Activated T-helper 1 cell treated with Interleukin-2 at 50 U/mL for 16 hours (primary cell): Measurements from ENCODE around the gene KCNQ5.

Experiments
- DNase-seq: peaks from one replicate; pipeline ENCODE4 v3.0.0-alpha.2; 2020; ENCODE audit warnings: low read depth

KCNQ5 gene

DNA sequence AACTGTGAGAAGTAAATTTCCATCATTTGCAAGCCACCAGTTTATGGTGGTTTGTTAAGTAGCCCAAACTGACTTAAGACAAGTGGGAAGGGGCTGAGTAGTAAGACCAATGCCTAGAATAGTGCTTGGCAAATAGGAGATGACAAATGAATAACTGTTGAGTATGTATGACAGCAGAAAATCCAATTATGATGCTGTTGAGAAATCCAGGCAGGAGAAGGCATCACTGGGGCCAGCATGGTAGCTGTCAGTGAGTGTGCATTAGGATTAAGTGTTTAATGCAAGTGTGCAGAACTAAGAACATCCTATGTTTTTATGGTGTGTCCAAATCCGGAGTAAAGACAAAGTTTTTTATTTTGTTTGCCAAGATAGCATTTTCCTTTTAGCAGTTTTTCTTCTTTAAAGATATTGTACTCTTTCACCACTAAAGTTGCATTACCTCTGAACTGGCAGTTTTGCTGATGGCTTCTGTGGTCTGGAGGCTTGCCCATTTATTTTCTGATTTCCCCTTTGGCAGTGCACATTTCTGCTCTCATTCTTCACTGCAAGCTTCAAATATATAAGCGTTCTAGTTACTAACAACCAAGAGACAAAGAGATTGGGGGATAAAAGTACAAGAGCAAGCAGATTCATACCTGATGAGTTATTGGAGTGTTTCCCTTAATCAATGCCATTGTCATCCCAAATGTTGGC lies 289.7 kb downstream of the KCNQ5 start:
- DNase-seq = no peak

GRCh38 chr6:72913797-72914196 lies 291.9 kb downstream of the KCNQ5 start:
- no peak for DNase-seq

GRCh38 chr6:72916298-72916697 lies 294.4 kb downstream of the KCNQ5 start:
- no peak for DNase-seq

- DNase-seq = no peak
Observed at GRCh38 chr6:72916906-72917305, 295.0 kb downstream of the KCNQ5 start.

DNA sequence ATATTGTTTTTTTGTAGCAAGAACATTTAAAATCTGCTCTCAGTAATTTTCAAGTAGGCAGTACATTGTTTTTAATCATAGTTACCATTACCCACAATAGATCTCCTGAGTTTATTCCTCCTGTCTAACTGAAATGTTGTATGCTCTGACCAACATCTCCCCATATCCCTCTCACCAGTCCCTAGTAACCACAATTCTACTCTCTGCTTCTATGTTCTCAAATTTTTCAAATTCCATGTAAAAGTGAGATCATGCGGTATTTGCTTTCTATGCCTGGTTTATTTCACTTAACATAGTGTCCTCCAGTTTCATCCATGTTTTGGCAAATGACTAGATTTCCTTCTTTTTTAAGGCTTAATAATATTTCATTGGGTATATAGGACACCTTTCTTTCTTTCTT lies 300.5 kb downstream of the KCNQ5 start:
- no peak for DNase-seq

- DNase-seq = no peak
Observed at GRCh38 chr6:72925136-72925535, 303.3 kb downstream of the KCNQ5 start.

GRCh38 chr6:72930556-72931132 lies 308.8 kb downstream of the KCNQ5 start:
- no peak for DNase-seq

- no peak for DNase-seq
Observed at GRCh38 chr6:72931325-72931887, 309.5 kb downstream of the KCNQ5 start.

DNA sequence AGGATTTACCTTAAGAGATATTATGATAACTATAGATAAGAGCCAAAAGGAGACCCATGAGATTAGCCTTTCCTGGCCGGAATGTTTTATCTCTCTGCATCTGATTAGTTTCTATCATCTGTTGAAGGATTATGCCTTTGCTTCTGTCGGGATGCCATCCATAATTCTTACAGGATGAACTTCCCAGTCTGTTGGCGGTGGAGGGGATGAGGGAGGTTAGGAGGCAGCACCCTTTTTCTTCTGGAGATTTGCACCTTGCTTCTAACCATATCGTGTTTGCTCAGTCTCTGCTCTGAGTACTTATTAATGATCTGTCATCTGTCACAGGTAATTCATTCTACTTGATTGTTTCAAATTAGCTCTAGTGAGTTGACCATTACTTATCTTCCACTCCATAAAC lies 311.4 kb downstream of the KCNQ5 start:
- no peak for DNase-seq

GRCh38 chr6:72936766-72937559 lies 315.1 kb downstream of the KCNQ5 start:
- DNase-seq = no peak

GRCh38 chr6:72938104-72938503 lies 316.2 kb downstream of the KCNQ5 start:
- no peak for DNase-seq

GRCh38 chr6:72939004-72939403 lies 317.1 kb downstream of the KCNQ5 start:
- no peak for DNase-seq

GRCh38 chr6:72940265-72940664 lies 318.4 kb downstream of the KCNQ5 start:
- DNase-seq = no peak

- DNase-seq = no peak
Observed at GRCh38 chr6:72941263-72941662, 319.4 kb downstream of the KCNQ5 start.

- no peak for DNase-seq
Observed at GRCh38 chr6:72941751-72942150, 319.9 kb downstream of the KCNQ5 start.

- no peak for DNase-seq
Observed at GRCh38 chr6:72943699-72944098, 321.8 kb downstream of the KCNQ5 start.

GRCh38 chr6:72944660-72945059 lies 322.8 kb downstream of the KCNQ5 start:
- DNase-seq = no peak

GRCh38 chr6:72946774-72947173 lies 324.9 kb downstream of the KCNQ5 start:
- no peak for DNase-seq

- DNase-seq = no peak
Observed at GRCh38 chr6:72947534-72947933, 325.7 kb downstream of the KCNQ5 start.

DNA sequence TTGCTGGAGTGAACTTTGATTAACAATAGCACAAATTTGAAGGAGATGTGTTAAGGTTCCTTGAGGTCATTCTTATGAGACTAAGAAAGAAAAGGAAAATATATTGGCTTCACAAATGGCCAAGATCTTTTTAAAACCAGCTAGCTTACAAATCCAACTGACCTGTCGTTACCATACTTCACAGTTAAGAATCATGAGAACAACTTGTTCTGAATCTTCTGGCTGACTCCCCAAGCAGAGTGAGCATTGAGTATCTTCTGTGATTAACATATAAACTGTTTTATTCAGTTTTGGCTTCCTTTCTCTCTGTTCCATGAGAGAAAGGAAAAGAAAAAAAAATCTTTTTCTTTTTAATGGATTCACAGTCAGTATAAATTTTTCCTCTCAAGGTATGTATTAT lies 326.3 kb downstream of the KCNQ5 start:
- no peak for DNase-seq

- no peak for DNase-seq
Observed at GRCh38 chr6:72950114-72950860, 328.4 kb downstream of the KCNQ5 start.
